GM19372 (cell line): ENCODE data around the gene RAPSN.
A peak's percentile ranks its signal among the peaks of the same experiment; 100 is the strongest.

Experiments used
- ATAC-seq: cut with Tn5 transposase; IDR thresholded peaks from one replicate; pipeline ENCODE4 v1.9.1; 2021; ENCODE audit warnings: mild to moderate bottlenecking, low read depth, moderate library complexity; ENCODE audit not compliant: unreplicated experiment

The RAPSN gene

DNA sequence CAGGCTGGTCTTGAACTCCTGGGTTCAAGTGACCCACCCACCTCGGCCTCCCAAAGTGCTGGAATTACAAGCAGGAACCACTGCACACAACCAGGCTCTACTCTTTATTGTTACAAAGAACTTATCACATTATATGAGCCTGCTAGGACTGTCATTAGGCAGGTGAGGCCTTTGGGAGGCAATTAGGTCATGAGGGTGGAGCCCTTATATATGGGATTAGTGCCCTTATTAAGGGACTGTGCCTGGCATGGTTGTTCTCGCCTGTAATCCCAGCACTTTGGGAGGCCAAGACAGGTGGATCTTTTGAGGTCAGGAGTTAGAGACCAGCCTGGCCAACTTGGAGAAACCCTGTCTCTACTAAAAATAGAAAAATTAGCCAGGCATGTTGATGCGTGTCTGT, 12.2 kb downstream of the RAPSN start:
- no peak for ATAC-seq

DNA sequence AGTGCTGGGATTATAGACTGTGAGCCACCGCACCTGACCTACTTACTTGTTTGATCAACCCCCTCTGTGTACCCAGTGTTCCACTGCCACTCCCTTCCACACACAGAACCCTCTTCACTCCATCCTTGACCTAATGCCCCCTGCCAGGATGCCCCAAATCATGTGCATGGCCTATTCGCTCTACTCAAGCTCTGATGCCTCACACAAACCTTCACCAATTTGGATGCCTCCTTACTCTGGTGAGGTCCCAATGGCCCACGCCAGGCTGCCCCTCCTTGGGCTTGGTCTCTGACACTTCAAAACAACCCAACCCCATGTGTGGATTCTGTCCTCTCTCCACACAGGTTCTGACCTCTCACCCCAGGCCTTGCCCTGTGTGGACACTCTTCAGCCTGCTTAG, 13.2 kb downstream of the RAPSN start:
- no peak for ATAC-seq

DNA sequence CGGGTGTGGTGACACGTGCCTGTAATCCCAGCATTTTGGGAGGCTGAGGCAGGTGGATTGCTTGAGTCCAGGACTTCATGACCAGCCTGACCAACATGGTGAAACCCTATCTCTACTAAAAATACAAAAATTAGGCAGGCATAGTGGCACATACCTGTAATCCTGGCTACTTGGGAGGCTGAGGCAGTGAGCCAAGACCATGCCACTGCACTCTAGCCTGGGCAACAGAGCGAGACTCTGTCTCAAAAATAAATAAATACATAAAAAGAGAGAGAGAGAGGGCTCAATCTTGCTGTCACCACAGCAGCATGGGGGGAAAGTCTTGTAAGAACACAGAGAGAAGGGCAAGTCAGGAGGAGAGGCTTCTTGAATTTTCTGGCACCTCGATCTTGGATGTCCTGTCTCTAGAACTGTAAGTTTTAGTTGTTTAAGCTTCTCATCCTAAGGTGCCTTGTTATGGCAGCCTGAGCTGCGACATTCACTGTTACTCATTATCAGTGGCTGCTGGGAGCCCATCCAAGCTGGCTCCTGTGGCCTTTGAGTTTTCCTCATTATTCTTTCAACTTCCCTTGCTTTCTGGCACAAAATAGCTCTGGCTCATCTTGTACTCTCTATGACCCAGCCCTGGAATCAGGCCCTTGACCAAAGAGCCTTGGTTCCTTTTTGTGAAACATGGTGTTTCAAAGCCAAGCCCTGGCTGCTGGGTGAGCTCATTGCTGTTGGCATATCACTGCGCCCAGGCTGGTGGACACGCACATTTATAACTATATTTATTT, 14.7 kb downstream of the RAPSN start:
- ATAC-seq, result no peak

DNA sequence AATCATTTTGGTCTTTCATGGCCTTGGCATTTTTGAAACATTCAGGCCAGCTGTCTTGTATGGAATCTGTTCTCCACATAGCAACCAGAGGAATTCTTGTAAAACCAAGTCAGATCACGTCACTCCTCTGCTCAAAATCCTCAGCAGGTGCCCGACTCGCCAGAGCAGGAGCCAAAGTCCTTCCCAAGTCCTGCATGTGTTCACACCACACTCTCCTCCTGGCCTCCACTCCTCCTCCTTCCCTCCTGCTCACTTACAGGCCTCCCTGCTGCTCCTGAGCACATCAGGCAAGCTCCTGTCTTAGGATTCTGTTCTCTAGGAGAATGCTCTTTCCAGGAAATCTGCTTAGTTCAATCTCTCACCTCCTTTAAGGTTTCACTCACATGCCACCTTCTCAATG, 15.8 kb downstream of the RAPSN start:
- ATAC-seq, result no peak

DNA sequence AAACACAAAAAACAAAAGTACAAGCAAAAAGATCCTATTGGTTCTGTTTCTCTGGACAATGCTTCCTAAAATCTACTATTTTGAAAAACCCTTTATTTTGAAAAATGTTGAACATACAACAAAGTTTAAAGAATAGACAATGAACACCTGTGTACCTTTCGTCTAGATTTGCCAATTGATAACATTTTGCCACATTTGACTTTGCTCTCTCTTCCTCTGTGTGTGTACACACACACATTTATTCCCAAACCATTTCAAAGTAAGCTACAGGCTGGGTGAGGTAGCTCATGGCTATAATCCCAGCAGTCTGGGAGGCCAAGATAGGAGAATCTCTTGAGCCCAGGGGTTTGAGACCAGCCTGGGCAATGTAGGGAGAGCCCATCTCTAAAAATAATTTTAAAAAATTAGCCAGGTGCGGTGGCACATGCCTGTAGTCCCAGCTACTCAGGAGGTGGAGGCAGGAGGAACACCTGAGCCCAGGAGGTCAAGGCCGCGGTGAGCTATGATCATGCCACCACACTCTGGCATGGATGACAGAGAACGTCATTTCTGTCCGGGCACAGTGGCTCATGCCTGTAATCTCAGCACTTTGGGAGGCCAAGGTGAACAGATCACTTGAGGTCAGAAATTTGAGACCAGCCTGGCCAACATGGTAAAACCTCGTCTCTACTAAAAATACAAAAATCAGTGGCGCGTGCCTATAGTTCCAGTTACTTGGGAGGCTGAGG, 17.4 kb downstream of the RAPSN start:
- no peak for ATAC-seq

DNA sequence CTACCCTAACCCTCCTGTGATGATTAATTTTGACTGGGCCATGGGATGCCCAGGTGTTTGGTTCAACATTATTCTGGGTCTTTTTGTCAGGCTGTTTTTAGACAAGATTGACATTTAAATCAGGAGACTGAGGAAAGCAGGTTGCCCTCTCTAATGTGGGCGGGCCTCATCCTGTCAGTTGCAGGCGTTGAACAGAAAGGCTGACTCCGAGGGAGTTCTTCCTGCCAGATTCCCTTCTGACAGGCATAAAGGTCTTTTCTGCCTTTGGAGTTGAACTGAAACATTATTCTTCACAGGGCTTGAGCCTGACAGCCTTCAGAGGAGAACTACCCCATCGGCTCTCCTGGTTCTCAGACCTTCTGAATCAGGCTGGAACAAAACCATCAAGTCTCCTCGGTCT, 18.4 kb downstream of the RAPSN start:
- ATAC-seq, result no peak

DNA sequence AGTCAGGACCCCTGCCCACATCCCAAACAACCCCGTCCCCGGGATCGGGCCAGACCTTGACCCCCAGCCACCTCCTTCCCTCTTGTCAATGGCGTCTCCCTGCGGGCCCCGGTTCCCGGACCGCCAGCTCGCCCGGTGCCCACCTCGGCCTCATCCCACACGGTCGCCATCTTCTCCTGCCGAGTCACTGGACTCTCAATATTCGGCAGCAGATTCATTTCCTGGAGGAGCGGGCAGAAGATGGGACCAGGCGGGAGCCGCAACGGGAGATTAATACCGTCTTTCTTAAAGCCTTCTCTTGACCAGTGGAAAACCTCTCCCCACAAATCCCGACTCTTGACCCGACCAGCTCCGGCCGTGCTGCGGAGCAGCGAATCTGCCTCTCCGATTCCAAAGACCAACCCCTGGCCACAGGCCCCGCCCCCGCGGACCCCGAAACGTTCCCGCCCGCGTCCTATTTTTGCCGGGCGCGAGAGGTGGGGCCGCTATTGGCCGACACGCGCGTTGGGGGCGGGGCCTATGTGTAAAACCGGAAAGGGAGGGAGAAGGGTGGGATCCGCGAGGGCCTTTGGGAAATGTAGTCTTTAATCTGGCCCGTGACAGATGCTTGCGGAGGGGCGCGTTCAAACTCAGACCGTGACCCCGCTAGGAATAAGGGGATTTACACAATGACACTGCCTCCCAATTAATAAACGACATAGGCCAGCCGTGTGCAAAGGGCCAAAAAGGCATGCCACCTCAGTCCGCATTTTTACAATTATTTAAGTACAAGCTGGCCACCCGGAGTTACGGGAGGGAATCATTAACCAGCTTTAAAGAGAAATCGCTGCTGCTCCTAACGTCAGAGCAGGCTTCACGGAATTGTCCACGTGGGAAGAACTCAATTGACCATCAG, 22.6 kb downstream of the RAPSN start, which contains the start of gene PSMC3:
PSMC3 (minus strand) TSS at position 378 of the 895 bp plus-strand sequence; CDS start at position 218, 160 bp downstream.
- ATAC-seq, result peak; percentile 94

DNA sequence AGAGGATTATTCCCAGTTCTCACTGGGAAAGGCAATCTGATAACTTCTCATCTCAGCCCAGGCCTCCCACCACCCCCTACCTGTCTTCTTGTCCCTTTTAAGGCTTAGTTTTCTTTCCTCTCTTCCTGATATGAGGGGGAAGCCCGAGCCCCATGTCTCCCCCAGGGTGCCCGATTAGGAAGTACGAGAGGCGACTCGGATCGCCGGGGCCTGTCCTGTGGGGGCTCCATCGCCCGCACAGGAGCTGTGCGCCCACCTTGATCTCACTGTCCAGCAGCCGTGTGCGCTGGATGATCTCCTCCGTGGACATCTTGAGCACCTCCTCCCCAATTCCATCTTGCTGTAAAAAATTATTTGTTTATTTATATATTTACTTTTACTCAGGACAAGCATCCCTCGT, 23.3 kb downstream of the RAPSN start:
- no peak for ATAC-seq

DNA sequence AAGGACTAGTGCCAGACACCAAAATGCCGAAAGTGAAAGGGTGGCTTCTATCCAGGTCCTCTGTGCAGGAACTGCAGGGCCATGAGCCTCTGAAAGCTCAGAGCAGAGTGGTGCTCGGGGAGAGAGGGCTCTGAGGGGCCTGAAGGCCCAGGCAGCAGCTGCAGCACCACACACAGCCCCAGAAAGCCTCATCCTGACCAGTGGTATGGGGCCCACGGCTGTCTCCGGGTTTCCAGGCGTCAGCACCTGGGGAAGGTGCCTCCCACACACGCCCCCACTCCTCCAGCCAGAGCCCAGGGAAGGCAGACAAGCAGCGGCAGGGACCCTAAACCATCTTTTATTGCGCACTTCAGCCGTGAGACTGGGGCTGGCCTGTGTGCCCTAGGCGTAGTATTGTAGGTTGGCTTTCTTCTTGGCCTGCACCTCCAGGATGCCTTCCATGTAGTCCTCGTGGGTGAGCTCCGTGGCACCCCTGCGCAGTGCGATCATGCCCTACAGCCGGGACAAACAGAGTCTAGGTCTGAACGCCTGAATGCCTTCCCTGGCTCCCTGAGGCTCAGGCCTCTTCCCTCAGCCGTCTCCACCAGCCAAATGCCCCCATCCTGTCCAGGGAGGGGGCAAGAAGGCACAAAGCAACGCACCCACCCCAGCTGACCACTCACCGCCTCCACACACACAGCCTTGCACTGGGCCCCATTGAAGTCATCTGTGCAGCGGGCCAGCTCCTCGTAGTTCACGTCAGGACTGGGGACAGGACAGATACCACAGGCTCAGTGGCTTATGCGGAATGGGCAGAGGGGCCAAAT, 30.3 kb downstream of the RAPSN start:
- ATAC-seq, result no peak

DNA sequence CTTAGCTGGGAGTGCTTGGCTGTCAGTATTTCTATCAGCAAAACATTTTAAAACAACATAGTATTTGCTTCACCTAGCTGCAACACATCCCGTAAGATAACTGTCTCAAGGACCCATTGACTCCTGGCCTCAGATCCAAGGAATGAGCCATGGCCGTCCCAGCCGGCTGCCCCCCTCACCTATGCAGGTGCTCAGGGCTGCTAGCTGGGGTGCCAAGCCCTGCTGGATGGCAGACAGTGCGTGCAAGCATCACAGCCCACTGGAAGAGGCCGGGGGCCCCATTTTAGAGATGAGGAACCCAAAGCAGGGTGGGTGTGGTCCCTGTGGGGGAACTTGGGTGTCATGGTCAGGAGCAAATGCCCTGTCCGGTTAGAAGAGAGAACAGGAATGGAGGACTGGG, 31.2 kb downstream of the RAPSN start:
- ATAC-seq, result no peak

DNA sequence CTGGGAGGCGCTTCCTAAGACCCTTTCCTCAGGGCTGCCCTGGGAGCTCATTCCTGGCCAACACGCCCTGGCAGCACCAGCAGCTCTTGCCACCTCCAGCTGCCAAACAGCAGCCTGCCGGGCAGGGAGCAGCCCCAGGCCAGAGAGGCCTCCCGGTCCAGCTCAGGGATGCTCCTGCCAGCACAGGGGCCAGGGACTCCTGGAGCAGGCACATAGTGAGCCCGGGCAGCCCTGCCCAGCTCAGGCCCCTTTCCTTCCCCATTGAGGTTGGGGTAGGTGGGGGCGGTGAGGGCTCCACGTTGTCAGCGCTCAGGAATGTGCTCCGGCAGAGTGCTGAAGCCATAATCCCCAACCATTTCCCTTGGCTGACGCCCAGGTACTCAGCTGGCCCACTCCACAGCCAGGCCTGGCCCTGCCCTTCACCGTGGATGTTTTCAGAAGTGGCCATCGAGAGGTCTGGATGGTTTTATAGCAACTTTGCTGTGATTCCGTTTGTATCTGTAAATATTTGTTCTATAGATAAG, 32.9 kb downstream of the RAPSN start:
- no peak for ATAC-seq

DNA sequence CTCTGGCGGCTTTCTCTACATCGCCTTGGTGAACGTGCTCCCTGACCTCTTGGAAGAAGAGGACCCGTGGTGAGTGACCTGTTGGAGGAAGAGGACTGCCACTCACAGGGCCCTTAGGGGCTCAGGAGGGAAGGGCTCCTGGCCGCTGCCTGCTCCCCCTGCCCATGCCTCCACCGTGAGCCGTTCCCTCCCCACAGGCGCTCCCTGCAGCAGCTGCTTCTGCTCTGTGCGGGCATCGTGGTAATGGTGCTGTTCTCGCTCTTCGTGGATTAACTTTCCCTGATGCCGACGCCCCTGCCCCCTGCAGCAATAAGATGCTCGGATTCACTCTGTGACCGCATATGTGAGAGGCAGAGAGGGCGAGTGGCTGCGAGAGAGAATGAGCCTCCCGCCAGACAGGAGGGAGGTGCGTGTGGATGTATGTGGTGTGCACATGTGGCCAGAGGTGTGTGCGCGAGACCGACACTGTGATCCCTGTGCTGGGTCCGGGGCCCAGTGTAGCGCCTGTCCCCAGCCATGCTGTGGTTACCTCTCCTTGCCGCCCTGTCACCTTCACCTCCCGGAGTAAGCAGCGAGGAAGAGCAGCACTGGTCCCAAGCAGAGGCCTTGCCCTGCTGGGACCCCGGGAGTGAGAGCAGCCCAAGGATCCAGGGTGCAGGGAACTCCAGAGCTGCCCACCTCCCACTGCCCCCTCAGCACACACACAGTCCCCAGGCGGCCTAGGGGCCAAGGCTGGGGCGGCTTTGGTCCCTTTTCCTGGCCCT, 33.7 kb downstream of the RAPSN start:
- ATAC-seq, result no peak

DNA sequence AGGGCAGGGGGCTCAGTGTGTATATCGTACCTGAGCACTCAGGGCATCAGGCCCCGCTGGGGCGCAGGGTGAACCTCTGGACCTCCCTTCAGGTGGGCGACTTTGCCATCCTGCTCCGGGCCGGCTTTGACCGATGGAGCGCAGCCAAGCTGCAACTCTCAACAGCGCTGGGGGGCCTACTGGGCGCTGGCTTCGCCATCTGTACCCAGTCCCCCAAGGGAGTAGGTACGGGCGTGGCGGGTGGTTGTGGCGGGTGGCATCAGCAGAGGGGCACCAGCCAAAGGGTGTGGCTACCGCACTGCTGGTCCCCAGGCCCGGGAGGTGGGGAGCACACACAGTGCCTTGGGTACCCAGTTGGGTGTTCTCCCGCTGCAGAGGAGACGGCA, 34.3 kb downstream of the RAPSN start:
- ATAC-seq, result no peak

DNA sequence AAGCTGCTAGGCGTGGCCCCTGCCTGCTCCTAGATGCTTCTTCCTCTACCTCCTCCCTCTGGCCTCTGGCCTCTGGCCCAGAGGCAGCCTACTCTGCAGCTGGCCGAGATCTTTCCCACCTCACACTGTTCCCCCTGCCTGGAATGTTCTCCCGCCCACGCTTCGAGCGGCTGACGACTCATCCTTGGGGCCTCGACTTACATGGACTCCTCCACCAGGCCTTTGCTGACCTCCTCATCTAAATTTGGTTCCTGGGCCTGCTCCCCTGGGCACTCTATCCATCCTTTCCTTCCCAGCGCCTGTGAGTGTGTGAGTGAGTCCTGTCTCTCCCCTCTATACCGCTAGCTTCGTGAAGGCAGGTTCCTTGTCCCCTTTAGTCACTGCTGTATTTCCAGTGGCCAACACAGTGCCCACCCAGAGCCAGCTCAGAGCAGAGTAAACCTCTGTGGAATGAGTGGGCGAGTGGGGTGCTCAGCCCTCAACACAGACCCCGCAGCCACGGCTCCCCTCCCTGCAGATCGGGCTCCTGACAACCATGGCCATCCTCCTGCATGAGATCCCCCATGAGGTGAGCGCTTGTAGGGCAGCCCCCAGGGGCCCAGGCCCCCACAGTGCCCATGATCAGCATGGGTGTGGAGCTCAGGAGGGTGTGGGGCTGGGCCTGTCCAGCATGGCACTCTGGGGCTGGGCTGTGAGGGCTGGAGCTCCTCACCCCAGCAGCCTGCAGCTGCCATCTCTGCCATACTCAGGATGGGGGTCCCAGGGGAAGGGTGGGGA, 34.8 kb downstream of the RAPSN start:
- no peak for ATAC-seq

DNA sequence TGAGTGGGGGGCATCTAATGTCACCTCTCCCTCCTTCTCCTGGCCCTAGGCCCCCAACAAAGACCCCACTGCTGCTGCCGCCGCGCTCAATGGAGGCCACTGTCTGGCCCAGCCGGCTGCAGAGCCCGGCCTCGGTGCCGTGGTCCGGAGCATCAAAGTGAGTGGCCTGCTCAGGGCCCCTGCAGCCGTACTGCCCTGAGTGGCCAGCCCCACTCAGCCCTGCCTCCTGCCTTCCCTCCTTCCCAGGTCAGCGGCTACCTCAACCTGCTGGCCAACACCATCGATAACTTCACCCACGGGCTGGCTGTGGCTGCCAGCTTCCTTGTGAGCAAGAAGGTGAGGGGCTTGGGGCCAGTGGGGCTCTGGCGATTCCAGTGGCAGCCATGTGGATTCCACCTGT, 35.6 kb downstream of the RAPSN start:
- ATAC-seq, result no peak

DNA sequence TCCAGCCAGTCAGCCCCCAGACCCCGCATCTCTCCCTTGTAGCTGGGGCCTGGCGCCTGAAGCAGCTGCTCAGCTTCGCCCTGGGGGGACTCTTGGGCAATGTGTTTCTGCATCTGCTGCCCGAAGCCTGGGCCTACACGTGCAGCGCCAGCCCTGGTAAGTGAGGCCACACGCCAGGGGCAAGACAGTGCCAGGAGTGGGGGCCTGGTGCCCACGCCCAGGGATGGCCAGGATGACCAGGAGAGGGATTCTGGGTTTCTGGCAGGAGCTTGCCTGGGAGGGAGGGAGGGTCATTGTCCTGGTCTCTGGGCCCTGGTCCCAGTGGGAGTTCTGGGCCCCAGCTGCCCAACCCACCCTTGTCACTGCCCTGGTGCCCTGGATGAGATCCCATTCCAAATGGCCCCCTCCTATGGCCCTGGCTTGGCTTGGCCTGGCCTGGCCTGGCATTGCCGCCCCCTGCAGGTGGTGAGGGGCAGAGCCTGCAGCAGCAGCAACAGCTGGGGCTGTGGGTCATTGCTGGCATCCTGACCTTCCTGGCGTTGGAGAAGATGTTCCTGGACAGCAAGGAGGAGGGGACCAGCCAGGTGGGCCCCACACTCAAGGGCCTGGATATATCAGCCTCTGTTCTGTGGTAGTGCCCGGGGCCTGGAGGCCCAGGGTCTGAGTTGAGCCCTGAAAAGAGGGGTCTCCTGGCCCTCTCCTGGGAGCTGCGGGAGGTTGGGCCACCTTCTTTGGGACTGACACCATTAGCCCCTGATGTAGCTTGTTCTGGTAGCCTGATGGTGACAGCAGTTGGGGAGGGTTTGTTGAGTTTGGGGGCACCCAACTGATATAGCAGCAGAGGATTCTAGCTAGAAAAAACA, 36.8 kb downstream of the RAPSN start:
- ATAC-seq, result no peak

DNA sequence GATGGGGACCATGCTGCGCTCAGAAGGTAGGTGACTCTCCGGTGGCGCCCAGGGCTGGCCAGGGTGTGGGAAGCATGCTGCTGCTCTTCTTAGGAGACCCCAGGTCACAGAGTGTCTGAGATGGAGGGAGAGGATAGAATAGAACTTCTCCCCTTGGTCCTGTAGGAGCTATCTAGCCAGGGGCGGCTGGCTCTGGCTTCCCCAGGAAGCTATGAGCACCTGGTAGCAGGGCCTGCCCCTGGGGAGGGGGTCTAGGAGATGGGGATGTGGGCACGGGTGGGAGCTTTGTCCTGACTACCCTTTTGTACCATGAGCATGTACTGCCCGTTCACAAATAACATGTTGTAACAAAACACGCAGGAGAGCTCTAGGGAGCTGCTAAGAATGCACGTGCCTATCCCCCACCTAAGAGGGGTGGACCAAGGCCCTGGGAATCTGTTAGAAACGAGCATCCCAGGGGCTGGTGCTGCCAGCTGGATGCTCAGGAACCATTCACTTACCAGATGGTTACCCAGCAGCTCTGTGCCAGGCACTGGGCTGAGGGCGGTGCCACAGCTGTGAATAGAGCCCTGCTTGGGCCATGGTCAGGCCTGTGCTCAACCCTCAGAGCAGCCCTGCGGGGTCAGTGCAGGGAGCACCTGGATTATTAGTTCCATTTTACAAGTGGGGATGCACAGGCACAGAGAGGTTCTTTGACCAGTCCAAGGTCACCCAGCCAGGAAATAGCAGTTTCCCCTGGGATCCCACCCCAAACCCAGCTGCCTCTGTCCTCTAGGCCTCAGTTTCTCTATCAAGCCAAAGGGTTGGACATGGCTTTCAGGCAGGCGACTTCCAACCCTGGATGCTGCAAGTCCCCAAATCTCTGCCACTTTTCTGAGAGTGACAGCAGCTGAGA, 38.3 kb downstream of the RAPSN start:
- ATAC-seq, result no peak
